Chondrocyte (in vitro differentiated cells): Measurements from ENCODE around the gene COL1A1. TPM values are rescaled to one million over a fixed set of nuclear protein-coding genes. Genes with fewer than 3 reads are reported as not detected.

ENCODE experiments used
- DNase-seq: peaks from one replicate; pipeline ENCODE4 v3.0.0; 2021; ENCODE audit warnings: mixed read lengths, low spot score
- H3K27ac Mint-ChIP-seq: one replicate; pipeline ENCODE4 v1.8.0; 2021; ENCODE audit warnings: mild to moderate bottlenecking, moderate library complexity, mixed read lengths; ENCODE audit not compliant: unreplicated experiment
- H3K27me3 Mint-ChIP-seq: 2 replicates; pipeline ENCODE4 v1.8.0; 2021; ENCODE audit warnings: low read depth, mixed read lengths
- H3K36me3 Mint-ChIP-seq: 2 replicates; pipeline ENCODE4 v1.8.0; 2021; ENCODE audit warnings: low read depth, mixed read lengths
- H3K4me1 Mint-ChIP-seq: 2 replicates; pipeline ENCODE4 v1.8.0; 2021; ENCODE audit warnings: low read depth, mild to moderate bottlenecking, mixed read lengths
- H3K4me3 Mint-ChIP-seq: one replicate; pipeline ENCODE4 v1.8.0; 2021; ENCODE audit warnings: mild to moderate bottlenecking, moderate library complexity, mixed read lengths; ENCODE audit not compliant: unreplicated experiment
- H3K9me3 Mint-ChIP-seq: 2 replicates; pipeline ENCODE4 v1.8.0; 2021; ENCODE audit warnings: low read depth, mixed read lengths
- total RNA-seq: library from RNA; stranded (reverse); gene quantifications from 3 replicates; pipeline ENCODE4 v1.2.1, GENCODE V29; 2021
- TF ChIP-seq, protein P1 (sequence below): fragments of 200-600 bp; sonication (generic); IDR thresholded peaks from 2 replicates; pipeline ENCODE4 v1.5.0; 2021; ENCODE audit warnings: antibody characterized with exemption, mild to moderate bottlenecking, moderate library complexity

The COL1A1 gene
- total RNA-seq, 1 donor from 2014 or later, result 35,333 TPM

DNA sequence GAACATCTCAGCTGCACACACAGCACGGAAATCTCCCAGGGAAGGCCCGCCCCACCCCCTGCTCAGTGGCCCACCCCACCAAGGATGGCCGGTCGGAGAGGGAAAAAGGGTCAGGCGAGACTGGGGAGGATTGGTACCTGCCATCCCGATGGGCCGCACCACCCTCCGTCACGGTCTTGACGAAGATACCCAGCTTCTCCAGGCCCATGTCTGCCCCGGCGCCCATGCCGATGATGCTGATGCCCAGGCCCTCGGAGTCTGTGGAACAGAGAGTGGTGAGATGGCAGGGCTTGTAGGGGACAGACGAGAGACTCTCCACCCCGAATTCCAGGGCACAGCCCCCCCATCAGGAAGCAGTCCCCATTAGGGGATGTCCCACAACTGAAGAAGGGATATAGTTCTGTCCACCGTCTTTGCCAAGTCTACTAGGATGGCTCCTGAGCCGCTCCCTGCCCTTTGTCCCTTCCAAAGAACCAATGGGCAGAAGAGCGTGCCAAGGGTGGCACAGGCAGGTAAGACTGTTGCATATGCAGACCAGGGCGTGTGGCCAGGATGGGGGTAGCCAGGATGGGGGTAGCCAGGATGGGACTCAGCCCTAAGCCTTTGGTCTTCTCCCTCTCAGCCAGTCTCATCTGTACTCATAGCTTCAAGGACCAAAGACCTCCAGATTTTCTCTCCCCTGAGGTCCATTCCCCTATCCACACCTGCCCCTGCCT is 57.8 kb downstream of the COL1A1 start:
- Mint-ChIP-seq H3K4me1 (peaks cover 42% of the 10 kb centered on the region), H3K36me3 (peaks cover 40% of the 10 kb centered on the region)

DNA sequence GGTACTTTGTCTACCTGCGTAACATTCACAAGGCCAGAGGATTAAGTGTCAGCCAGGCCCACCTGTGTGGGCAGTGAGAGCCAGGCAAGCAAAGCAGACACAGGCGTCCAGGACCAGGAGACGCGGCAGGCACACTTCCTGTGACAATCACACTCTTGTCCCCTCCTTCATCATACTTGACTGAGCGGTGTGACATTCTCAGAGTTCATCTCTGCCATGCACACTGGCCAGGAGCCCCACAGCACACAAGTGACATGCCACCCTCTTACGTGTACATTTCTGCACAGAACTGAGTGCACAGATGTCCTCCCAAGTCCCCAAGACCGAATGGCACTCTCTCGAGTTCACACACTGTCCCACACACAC is 59.7 kb downstream of the COL1A1 start:
- peaks cover 27% of the 10 kb centered on the region for H3K4me1 Mint-ChIP-seq
- H3K27me3 Mint-ChIP-seq, result no peaks in the 10 kb centered on the region
- TF ChIP-seq, protein P1, sequence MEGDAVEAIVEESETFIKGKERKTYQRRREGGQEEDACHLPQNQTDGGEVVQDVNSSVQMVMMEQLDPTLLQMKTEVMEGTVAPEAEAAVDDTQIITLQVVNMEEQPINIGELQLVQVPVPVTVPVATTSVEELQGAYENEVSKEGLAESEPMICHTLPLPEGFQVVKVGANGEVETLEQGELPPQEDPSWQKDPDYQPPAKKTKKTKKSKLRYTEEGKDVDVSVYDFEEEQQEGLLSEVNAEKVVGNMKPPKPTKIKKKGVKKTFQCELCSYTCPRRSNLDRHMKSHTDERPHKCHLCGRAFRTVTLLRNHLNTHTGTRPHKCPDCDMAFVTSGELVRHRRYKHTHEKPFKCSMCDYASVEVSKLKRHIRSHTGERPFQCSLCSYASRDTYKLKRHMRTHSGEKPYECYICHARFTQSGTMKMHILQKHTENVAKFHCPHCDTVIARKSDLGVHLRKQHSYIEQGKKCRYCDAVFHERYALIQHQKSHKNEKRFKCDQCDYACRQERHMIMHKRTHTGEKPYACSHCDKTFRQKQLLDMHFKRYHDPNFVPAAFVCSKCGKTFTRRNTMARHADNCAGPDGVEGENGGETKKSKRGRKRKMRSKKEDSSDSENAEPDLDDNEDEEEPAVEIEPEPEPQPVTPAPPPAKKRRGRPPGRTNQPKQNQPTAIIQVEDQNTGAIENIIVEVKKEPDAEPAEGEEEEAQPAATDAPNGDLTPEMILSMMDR, result no peak
- H3K27ac Mint-ChIP-seq, result no peak overlapping the region
- H3K4me3 Mint-ChIP-seq, result no peak overlapping the region
- H3K36me3 Mint-ChIP-seq, result peaks cover 58% of the 10 kb centered on the region
- DNase-seq, result no peak
- H3K9me3 Mint-ChIP-seq, result no peaks in the 10 kb centered on the region

More for the DNA sequence above, 57.8 kb downstream of the COL1A1 start:
- TF ChIP-seq, protein P1, result no peak
- no peak for DNase-seq
- no peak overlapping the region for H3K4me3 Mint-ChIP-seq
- H3K27ac Mint-ChIP-seq, result no peak overlapping the region
- H3K27me3 Mint-ChIP-seq, result no peaks in the 10 kb centered on the region
- H3K9me3 Mint-ChIP-seq, result no peaks in the 10 kb centered on the region

DNA sequence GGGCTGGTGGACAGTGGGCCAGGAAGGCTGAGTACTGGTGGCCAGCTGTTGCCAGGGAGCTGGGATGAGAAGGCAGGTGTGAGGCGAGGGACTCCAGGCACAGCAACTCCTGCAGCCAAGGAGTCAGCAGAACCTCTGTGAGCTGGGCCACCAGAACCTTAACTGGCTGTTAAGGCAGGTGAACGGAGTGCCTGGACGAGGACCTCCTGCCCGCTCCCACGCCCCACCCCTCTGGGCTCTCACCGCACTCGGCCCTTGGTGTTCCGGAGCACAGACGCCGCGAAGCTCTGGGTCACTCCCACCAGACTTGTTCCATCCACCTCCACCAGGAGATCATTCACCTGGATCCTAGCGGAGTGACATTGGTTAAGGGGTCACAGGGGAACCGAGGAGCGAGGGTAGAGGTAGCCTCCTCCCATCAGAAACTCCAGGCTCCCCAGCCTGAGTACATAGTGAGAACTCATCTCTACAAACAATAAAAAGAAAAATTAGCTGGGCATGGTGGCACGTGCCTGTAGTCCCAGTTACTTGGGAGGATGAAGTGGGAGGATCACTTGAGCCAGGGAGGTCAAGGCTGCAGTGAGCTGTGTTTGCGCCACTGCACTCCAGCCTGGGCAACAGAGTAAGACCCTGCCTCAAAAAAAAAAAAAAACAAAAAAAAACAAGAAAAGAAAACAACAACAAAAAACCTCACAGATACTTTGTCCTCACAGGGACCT is 60.2 kb downstream of the COL1A1 start:
- TF ChIP-seq, protein P1, result no peak
- no peaks in the 10 kb centered on the region for H3K9me3 Mint-ChIP-seq
- H3K27ac Mint-ChIP-seq, result no peak overlapping the region
- DNase-seq, result no peak
- H3K36me3 Mint-ChIP-seq, result peaks cover 62% of the 10 kb centered on the region
- peaks cover 21% of the 10 kb centered on the region for H3K4me1 Mint-ChIP-seq
- H3K4me3 Mint-ChIP-seq, result no peak overlapping the region
- no peaks in the 10 kb centered on the region for H3K27me3 Mint-ChIP-seq

DNA sequence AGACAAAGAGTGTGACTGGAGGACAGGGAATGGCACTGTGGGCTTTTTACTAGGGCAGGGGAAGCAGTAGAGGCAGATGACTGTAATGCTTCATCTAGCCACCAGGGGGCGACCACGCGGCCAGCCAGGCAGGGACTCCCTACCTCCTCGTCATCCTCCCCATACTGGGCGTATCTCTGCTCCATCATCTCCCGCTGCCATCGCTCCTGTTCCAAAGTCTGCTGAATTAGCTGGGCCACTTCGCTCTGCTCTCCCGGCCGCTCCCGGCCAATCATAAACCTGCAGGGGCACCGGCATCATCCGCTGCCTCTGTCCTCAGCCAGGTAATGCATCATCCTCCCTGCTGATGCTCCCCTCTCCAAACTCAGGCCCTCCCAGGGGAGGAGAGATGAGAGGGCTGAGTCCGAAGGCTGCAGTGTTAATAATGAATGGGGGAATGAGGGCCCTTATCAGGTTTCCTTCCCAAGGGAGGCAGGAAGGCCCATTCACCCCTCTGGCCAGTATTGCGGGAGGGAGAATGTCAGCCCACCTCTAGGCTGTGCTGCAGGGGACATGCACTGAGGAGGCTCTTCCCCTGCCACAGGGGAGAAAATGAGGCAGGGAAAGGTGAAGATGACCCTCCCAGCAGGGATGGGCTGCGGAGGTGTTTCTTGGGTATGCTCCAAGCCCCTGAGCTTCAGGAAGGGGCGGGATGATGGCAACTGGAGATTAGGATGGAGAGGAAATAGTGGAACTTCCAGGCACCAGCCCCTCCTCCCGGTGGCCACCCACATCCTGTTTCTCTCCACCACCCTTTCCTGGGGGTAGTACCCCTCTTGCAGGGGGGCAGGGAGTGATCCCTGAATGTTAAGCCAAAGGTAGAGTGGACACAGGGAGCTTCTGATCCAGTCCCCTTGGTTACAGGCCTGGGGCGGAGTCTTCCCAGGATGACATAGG is 61.2 kb downstream of the COL1A1 start:
- Mint-ChIP-seq H3K36me3 (peaks cover 68% of the 10 kb centered on the region), H3K9me3 (no peaks in the 10 kb centered on the region), H3K27me3 (no peaks in the 10 kb centered on the region), H3K4me1 (peaks cover 16% of the 10 kb centered on the region), H3K4me3 (no peak overlapping the region), H3K27ac (peak overlapping the region; percentile 49)
- DNase-seq, result no peak
- TF ChIP-seq, protein P1, result peak; percentile 93
